H9 (cell line): ENCODE data around the gene MAP1B. TPM values are rescaled to one million over a fixed set of nuclear protein-coding genes. Genes with fewer than 3 reads are reported as not detected.

ENCODE experiments used
- DNase-seq: peaks from one replicate; pipeline ENCODE4 v3.0.0-alpha.2; 2017
- H2AFZ ChIP-seq: one replicate; pipeline ENCODE4 v1.6.1; 2013; ENCODE audit warnings: mild to moderate bottlenecking, low read length, control low read depth, moderate library complexity
- H2AK5ac ChIP-seq: 2 replicates; pipeline ENCODE4 v1.6.1; 2013; ENCODE audit warnings: low read length, control low read depth, mixed read lengths; ENCODE audit not compliant: insufficient read length
- H2BK120ac ChIP-seq: one replicate; pipeline ENCODE4 v1.6.1; 2013; ENCODE audit warnings: low read depth, mild to moderate bottlenecking, low read length, control low read depth, inconsistent platforms; ENCODE audit not compliant: poor library complexity, severe bottlenecking
- H2BK12ac ChIP-seq: 2 replicates; pipeline ENCODE4 v1.6.1; 2013; ENCODE audit warnings: low read length, control low read depth, mixed read lengths, low read depth; ENCODE audit not compliant: insufficient read length
- H2BK15ac ChIP-seq: 2 replicates; pipeline ENCODE4 v1.6.1; 2013; ENCODE audit warnings: low read depth, low read length, control low read depth
- H2BK20ac ChIP-seq: one replicate; pipeline ENCODE4 v1.6.1; 2013; ENCODE audit warnings: low read depth, mild to moderate bottlenecking, low read length, control low read depth, inconsistent platforms; ENCODE audit not compliant: poor library complexity, severe bottlenecking
- H2BK5ac ChIP-seq: 2 replicates; pipeline ENCODE4 v1.6.1; 2013; ENCODE audit warnings: low read length, control low read depth, mixed read lengths; ENCODE audit not compliant: insufficient read length
- H3K14ac ChIP-seq: 2 replicates; pipeline ENCODE4 v1.6.1; 2013; ENCODE audit warnings: low read length, control low read depth; ENCODE audit not compliant: insufficient read depth
- H3K18ac ChIP-seq: 2 replicates; pipeline ENCODE4 v1.6.1; 2013; ENCODE audit warnings: low read depth, mild to moderate bottlenecking, mixed read lengths, low read length, control low read depth; ENCODE audit not compliant: insufficient read length
- H3K23ac ChIP-seq: 2 replicates; pipeline ENCODE4 v1.6.1; 2013; ENCODE audit warnings: low read length, control low read depth, mixed read lengths, low read depth; ENCODE audit not compliant: insufficient read length
- H3K23me2 ChIP-seq: 2 replicates; pipeline ENCODE4 v1.6.1; 2013; ENCODE audit warnings: low read depth, mild to moderate bottlenecking, mixed read lengths, low read length, control low read depth; ENCODE audit not compliant: insufficient read length, poor library complexity, severe bottlenecking
- H3K27ac ChIP-seq: 2 replicates; pipeline ENCODE4 v1.5.1; 2013; ENCODE audit warnings: low read length, control low read depth, mixed read lengths, low read depth; ENCODE audit not compliant: insufficient read length
- H3K27me3 ChIP-seq: 2 replicates; pipeline ENCODE4 v1.6.1; 2013; ENCODE audit warnings: low read length, control low read depth, inconsistent platforms; ENCODE audit not compliant: insufficient read depth
- H3K4ac ChIP-seq: 2 replicates; pipeline ENCODE4 v1.6.1; 2013; ENCODE audit warnings: low read depth, mild to moderate bottlenecking, control low read depth, inconsistent platforms, low read length, moderate library complexity
- H3K4me1 ChIP-seq: 2 replicates; pipeline ENCODE4 v1.6.1; 2013; ENCODE audit warnings: low read length, control low read depth, inconsistent platforms; ENCODE audit not compliant: insufficient read depth
- H3K4me2 ChIP-seq: 2 replicates; pipeline ENCODE4 v1.6.1; 2013; ENCODE audit warnings: low read length, control low read depth, mixed read lengths; ENCODE audit not compliant: insufficient read length, insufficient read depth
- H3K56ac ChIP-seq: 2 replicates; pipeline ENCODE4 v1.6.1; 2013; ENCODE audit warnings: low read depth, mild to moderate bottlenecking, mixed read lengths, low read length, control low read depth; ENCODE audit not compliant: insufficient read length
- H3K79me1 ChIP-seq: 2 replicates; pipeline ENCODE4 v1.6.1; 2013; ENCODE audit warnings: low read depth, mild to moderate bottlenecking, moderate library complexity, low read length, control low read depth, inconsistent platforms; ENCODE audit not compliant: insufficient read depth, poor library complexity, severe bottlenecking
- H3K79me2 ChIP-seq: 2 replicates; pipeline ENCODE4 v1.6.1; 2013; ENCODE audit warnings: low read length, control low read depth, inconsistent platforms; ENCODE audit not compliant: insufficient read depth
- H3K9ac ChIP-seq: 2 replicates; pipeline ENCODE4 v1.6.1; 2013; ENCODE audit warnings: low read length, control low read depth, mixed read lengths; ENCODE audit not compliant: insufficient read length; ENCODE audit errors: extremely low read depth
- H3K9me3 ChIP-seq: one replicate; pipeline ENCODE4 v1.6.1; 2013; ENCODE audit warnings: low read depth, low read length, inconsistent platforms; ENCODE audit not compliant: control insufficient read depth
- H3T11ph ChIP-seq: one replicate; pipeline ENCODE4 v1.6.1; 2013; ENCODE audit warnings: mild to moderate bottlenecking, low read length, control low read depth, inconsistent platforms
- H4K20me1 ChIP-seq: one replicate; pipeline ENCODE4 v1.6.1; 2013; ENCODE audit not compliant: control insufficient read depth, insufficient read length, insufficient read depth
- H4K5ac ChIP-seq: 2 replicates; pipeline ENCODE4 v1.6.1; 2013; ENCODE audit warnings: low read depth, mild to moderate bottlenecking, mixed read lengths, low read length, control low read depth; ENCODE audit not compliant: insufficient read length
- H4K8ac ChIP-seq: replicated peaks from 2 replicates; pipeline ENCODE4 v1.6.1; 2013; ENCODE audit warnings: low read length, control low read depth, mixed read lengths, low read depth; ENCODE audit not compliant: insufficient read length
- H4K91ac ChIP-seq: 2 replicates; pipeline ENCODE4 v1.6.1; 2013; ENCODE audit warnings: low read depth, mild to moderate bottlenecking, moderate library complexity, mixed read lengths, low read length, control low read depth; ENCODE audit not compliant: insufficient read length
- H3K27ac Mint-ChIP-seq, 3 experiments: 2 replicates in 2 of 3; 3 replicates in 1 of 3; pipeline ENCODE4 v1.8.0; 2020 to 2021; ENCODE audit warnings: mixed read lengths in 3 of 3, mild to moderate bottlenecking in 1 of 3, moderate library complexity in 1 of 3
- H3K27me3 Mint-ChIP-seq: 2 replicates; pipeline ENCODE4 v1.8.0; 2021; ENCODE audit warnings: low read depth, mild to moderate bottlenecking, moderate library complexity, mixed read lengths
- H3K36me3 Mint-ChIP-seq, 3 experiments: 2 replicates in 2 of 3; 3 replicates in 1 of 3; pipeline ENCODE4 v1.8.0; 2020 to 2021; ENCODE audit warnings: low read depth in 3 of 3, mixed read lengths in 3 of 3; ENCODE audit not compliant: insufficient read depth in 1 of 3
- H3K4me1 Mint-ChIP-seq, 2 experiments: 2 replicates each; pipeline ENCODE4 v1.8.0; 2020; ENCODE audit warnings: mixed read lengths in 2 of 2
- H3K4me3 Mint-ChIP-seq, 2 experiments: 2 replicates in 1 of 2; 3 replicates in 1 of 2; pipeline ENCODE4 v1.8.0; 2020 to 2021; ENCODE audit warnings: mild to moderate bottlenecking in 2 of 2, mixed read lengths in 2 of 2, moderate library complexity in 1 of 2
- H3K9me3 Mint-ChIP-seq, 2 experiments: 2 replicates in 1 of 2; 3 replicates in 1 of 2; pipeline ENCODE4 v1.8.0; 2020; ENCODE audit warnings: mild to moderate bottlenecking in 2 of 2, mixed read lengths in 2 of 2, moderate library complexity in 1 of 2
- WGBS: extraction: QIAGEN DNeasy Blood & Tissue Kit; methylation state at CpG from one replicate; pipeline ENCODE4 v1.1.7; 2013; ENCODE audit warnings: missing lambda C conversion rate, low lambda C conversion rate, mixed read lengths; ENCODE audit not compliant: insufficient read length; ENCODE audit errors: extremely low coverage; 5-methylcytosine and 5-hydroxymethylcytosine counted together
- total RNA-seq: library from RNA; stranded (reverse); gene quantifications from 2 replicates; pipeline ENCODE4 v1.2.1, GENCODE V29; 2021
- TF ChIP-seq, protein P1 (sequence below): fragments of 200-600 bp; sonication (generic); conservative IDR thresholded peaks from 3 replicates; pipeline ENCODE4 v1.8.0; 2021; ENCODE audit warnings: antibody characterized with exemption, mild to moderate bottlenecking

Gene MAP1B
- total RNA-seq, 1 experiment from 2014 or later = 67.5 TPM

DNA sequence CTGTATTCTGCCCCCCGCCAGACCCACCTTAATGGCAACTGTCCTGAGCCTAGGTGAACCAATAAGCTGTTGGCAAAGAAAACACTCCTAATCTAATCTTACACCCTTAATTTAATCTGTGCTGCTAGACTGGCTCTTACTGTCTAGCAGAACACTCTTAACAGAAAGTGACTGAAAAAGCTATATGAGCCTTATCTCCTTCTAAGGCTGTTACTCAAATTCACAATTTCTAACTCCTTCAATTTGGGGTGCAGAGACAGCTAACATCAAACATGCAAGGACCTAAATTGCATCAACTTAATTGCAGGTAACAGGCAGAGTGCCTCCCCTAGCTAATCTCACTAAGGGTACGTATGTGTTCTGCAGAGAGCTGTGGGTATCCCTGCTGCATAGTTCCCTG is 49.5 kb upstream of the MAP1B start:
- H3K27ac Mint-ChIP-seq = no peak overlapping the region
- Histone ChIP-seq H3K9me3 (no peaks in the 10 kb centered on the region), H2BK12ac (no peak overlapping the region), H3K79me1 (no peaks in the 10 kb centered on the region), H3T11ph (no peak overlapping the region), H3K14ac (no peak overlapping the region), H3K23me2 (no peaks in the 10 kb centered on the region), H3K9ac (no peak overlapping the region), H2BK120ac (no peak overlapping the region), H2BK5ac (no peak overlapping the region), H4K91ac (no peak overlapping the region), H3K4ac (no peak overlapping the region), H4K8ac (no peak overlapping the region), H3K4me1 (no peaks in the 10 kb centered on the region), H2BK15ac (no peak overlapping the region), H4K5ac (no peak overlapping the region), H3K4me2 (no peak overlapping the region), H3K27me3 (no peaks in the 10 kb centered on the region), H2AK5ac (no peak overlapping the region), H3K56ac (no peak overlapping the region), H2BK20ac (no peak overlapping the region), H3K23ac (no peak overlapping the region), H3K79me2 (no peaks in the 10 kb centered on the region), H3K27ac (no peak overlapping the region), H3K18ac (no peak overlapping the region), H4K20me1 (no peaks in the 10 kb centered on the region), H2AFZ (no peak overlapping the region)
- no peak for DNase-seq
- TF ChIP-seq, protein P1, sequence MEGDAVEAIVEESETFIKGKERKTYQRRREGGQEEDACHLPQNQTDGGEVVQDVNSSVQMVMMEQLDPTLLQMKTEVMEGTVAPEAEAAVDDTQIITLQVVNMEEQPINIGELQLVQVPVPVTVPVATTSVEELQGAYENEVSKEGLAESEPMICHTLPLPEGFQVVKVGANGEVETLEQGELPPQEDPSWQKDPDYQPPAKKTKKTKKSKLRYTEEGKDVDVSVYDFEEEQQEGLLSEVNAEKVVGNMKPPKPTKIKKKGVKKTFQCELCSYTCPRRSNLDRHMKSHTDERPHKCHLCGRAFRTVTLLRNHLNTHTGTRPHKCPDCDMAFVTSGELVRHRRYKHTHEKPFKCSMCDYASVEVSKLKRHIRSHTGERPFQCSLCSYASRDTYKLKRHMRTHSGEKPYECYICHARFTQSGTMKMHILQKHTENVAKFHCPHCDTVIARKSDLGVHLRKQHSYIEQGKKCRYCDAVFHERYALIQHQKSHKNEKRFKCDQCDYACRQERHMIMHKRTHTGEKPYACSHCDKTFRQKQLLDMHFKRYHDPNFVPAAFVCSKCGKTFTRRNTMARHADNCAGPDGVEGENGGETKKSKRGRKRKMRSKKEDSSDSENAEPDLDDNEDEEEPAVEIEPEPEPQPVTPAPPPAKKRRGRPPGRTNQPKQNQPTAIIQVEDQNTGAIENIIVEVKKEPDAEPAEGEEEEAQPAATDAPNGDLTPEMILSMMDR = no peak
- H3K27me3 Mint-ChIP-seq = peaks cover 7% of the 10 kb centered on the region
- peaks cover 0 to 2% of the 10 kb centered on the region in 2 experiments; a peak in 1 of 5 replicates for H3K9me3 Mint-ChIP-seq
- no CpG with 5 or more reads among the region's 2 CpGs for WGBS
- H3K36me3 Mint-ChIP-seq = no peaks in the 10 kb centered on the region
- no peaks in the 10 kb centered on the region for H3K4me1 Mint-ChIP-seq
- H3K4me3 Mint-ChIP-seq = no peak overlapping the region
